ENCODE measurements around the gene ATP6V0B. TPM values are rescaled to one million over a fixed set of nuclear protein-coding genes. Genes with fewer than 3 reads are reported as not detected.

Gene ATP6V0B
- total RNA-seq, 2 experiments from 2014 or later: 42.9 to 47.0 TPM

- peaks cover 13% of the 10 kb centered on the region for H3K27me3 Mint-ChIP-seq
- intact Hi-C loops (cut with DNase I, micrococcal nuclease): no loop called here
Measured at GRCh38 chr1:43981636-43982035, 6.9 kb downstream of the ATP6V0B start.

GRCh38 chr1:43982241-43982640, 7.5 kb downstream of the ATP6V0B start:
- DNase-seq (no peak), ATAC-seq (ENCODE audit: poor library complexity) (no peak)
- peaks cover 20% of the 10 kb centered on the region for H3K4me1 Mint-ChIP-seq (ENCODE audit: low read depth)
- no peaks in the 10 kb centered on the region for H3K9me3 Mint-ChIP-seq
- ChIA-PET CTCF (no interaction called here), POLR2A (no interaction called here)
- peaks cover 5 to 7% of the 10 kb centered on the region in 2 experiments for H3K27me3 ChIP-seq (ENCODE audit: control insufficient read depth in 1 of 2, insufficient read depth in 2 of 2, low read length in 2 of 2)
- H3K36me3 Mint-ChIP-seq (ENCODE audit: low read depth): peaks cover 21% of the 10 kb centered on the region
- no peak overlapping the region for H3K27ac ChIP-seq (ENCODE audit: low read depth in 1 of 2, low read length in 2 of 2)
- no peak for TF ChIP-seq CTCF (IDR thresholded peaks at IDR 0.05)
- H3K36me3 ChIP-seq (ENCODE audit: insufficient read depth, low read length): peaks cover 13% of the 10 kb centered on the region
- H3K4me1 ChIP-seq (ENCODE audit: insufficient read depth, low read length): peaks cover 23% of the 10 kb centered on the region
- H3K4me3 ChIP-seq (ENCODE audit: low read length): no peak overlapping the region
- H3K27ac Mint-ChIP-seq: no peak overlapping the region
- H3K27me3 Mint-ChIP-seq: peaks cover 13% of the 10 kb centered on the region
- intact Hi-C loops (cut with DNase I, micrococcal nuclease): no loop called here
- no peak overlapping the region for H3K4me3 Mint-ChIP-seq
- H3K9me3 ChIP-seq (ENCODE audit: control insufficient read depth in 1 of 2, insufficient read depth in 1 of 2, low read length in 2 of 2): no peaks in the 10 kb centered on the region

More at GRCh38 chr1:43981636-43982035, 6.9 kb downstream of the ATP6V0B start:
- H3K36me3 Mint-ChIP-seq (ENCODE audit: low read depth): peaks cover 27% of the 10 kb centered on the region
- peaks cover 26% of the 10 kb centered on the region for H3K4me1 Mint-ChIP-seq (ENCODE audit: low read depth)
- no peaks in the 10 kb centered on the region for H3K9me3 Mint-ChIP-seq
- Histone ChIP-seq H3K27me3 (ENCODE audit: control insufficient read depth in 1 of 2, insufficient read depth in 2 of 2, low read length in 2 of 2) (peaks cover 5 to 7% of the 10 kb centered on the region in 2 experiments), H3K36me3 (ENCODE audit: insufficient read depth, low read length) (peaks cover 19% of the 10 kb centered on the region), H3K27ac (ENCODE audit: low read depth in 1 of 2, low read length in 2 of 2) (no peak overlapping the region), H3K4me3 (ENCODE audit: low read length) (no peak overlapping the region), H3K4me1 (ENCODE audit: insufficient read depth, low read length) (peaks cover 28% of the 10 kb centered on the region), H3K9me3 (ENCODE audit: control insufficient read depth in 1 of 2, insufficient read depth in 1 of 2, low read length in 2 of 2) (no peaks in the 10 kb centered on the region)
- POLR2A ChIA-PET: no interaction called here
- H3K27ac Mint-ChIP-seq: no peak overlapping the region
- DNase-seq (no peak), ATAC-seq (ENCODE audit: poor library complexity) (no peak)
- CTCF ChIA-PET: no interaction called here
- TF ChIP-seq CTCF (IDR thresholded peaks at IDR 0.05): no peak
- peak overlapping the region; percentile 30 for H3K4me3 Mint-ChIP-seq

- H3K9me3 Mint-ChIP-seq: no peaks in the 10 kb centered on the region
- Histone ChIP-seq H3K9me3 (ENCODE audit: control insufficient read depth in 1 of 2, insufficient read depth in 1 of 2, low read length in 2 of 2) (no peaks in the 10 kb centered on the region), H3K4me1 (ENCODE audit: insufficient read depth, low read length) (peaks cover 23% of the 10 kb centered on the region), H3K4me3 (ENCODE audit: low read length) (no peak overlapping the region), H3K27ac (ENCODE audit: low read depth in 1 of 2, low read length in 2 of 2) (no peak overlapping the region), H3K36me3 (ENCODE audit: insufficient read depth, low read length) (peaks cover 7% of the 10 kb centered on the region), H3K27me3 (ENCODE audit: control insufficient read depth in 1 of 2, insufficient read depth in 2 of 2, low read length in 2 of 2) (peaks cover 5 to 7% of the 10 kb centered on the region in 2 experiments)
- peaks cover 13% of the 10 kb centered on the region for H3K27me3 Mint-ChIP-seq
- ChIA-PET POLR2A (no interaction called here), CTCF (no interaction called here)
- H3K4me3 Mint-ChIP-seq: no peak overlapping the region
- no peak for ATAC-seq (ENCODE audit: poor library complexity)
- H3K4me1 Mint-ChIP-seq (ENCODE audit: low read depth): peaks cover 14% of the 10 kb centered on the region
- intact Hi-C loops (cut with DNase I, micrococcal nuclease): no loop called here
- TF ChIP-seq CTCF (IDR thresholded peaks at IDR 0.05): no peak
- no peak for DNase-seq
- H3K36me3 Mint-ChIP-seq (ENCODE audit: low read depth): peaks cover 15% of the 10 kb centered on the region
- no peak overlapping the region for H3K27ac Mint-ChIP-seq
Measured at GRCh38 chr1:43982808-43983207, 8.0 kb downstream of the ATP6V0B start.
